CD4-positive, alpha-beta T cell (primary cell): ENCODE measurements around the gene ARHGAP21. TPM values are rescaled to one million over a fixed set of nuclear protein-coding genes. Genes with fewer than 3 reads are reported as not detected.

Experiments
- ATAC-seq: fragments of 200-7000 bp; cut with Tn5 transposase; one replicate; pipeline ENCODE4 v1.10.0; 2022; ENCODE audit warnings: mild to moderate bottlenecking; ENCODE audit not compliant: poor library complexity
- CTCF ChIA-PET: fragments of 350-600 bp; sonication (Branson Sonifier 250); formaldehyde crosslinking; loops from one replicate; lab custom pipeline; 2021; ENCODE audit warnings: antibody characterized with exemption, inconsistent platforms; lab: Charles Lee
- POLR2A ChIA-PET: fragments of 350-600 bp; sonication (Branson Sonifier 250); formaldehyde crosslinking; loops from one replicate; lab custom pipeline; 2021; ENCODE audit warnings: antibody characterized with exemption, inconsistent platforms; lab: Charles Lee
- DNase-seq, 14 experiments: peaks; one replicate each; pipeline ENCODE4 v3.0.0-alpha.2; 2013 to 2020; ENCODE audit warnings: mixed read lengths in 2 of 14
- H3K27ac ChIP-seq, 2 donors: one replicate each; pipeline versions ENCODE4 v1.5.1 to v1.7.0; 2013; ENCODE audit warnings: low read length in 2 of 2, low read depth in 1 of 2, mild to moderate bottlenecking in 1 of 2
- H3K27me3 ChIP-seq, 2 experiments: 1 replicate in 1 of 2; 2 replicates in 1 of 2; pipeline versions ENCODE4 v1.6.1 to v1.7.0; 2013; ENCODE audit warnings: low read length in 2 of 2, control low read depth in 1 of 2, mild to moderate bottlenecking in 1 of 2, moderate library complexity in 1 of 2; ENCODE audit not compliant: insufficient read depth in 2 of 2, control insufficient read depth in 1 of 2
- H3K36me3 ChIP-seq: one replicate; pipeline ENCODE4 v1.6.1; 2013; ENCODE audit warnings: low read length, control low read depth; ENCODE audit not compliant: insufficient read depth
- H3K4me1 ChIP-seq: one replicate; pipeline ENCODE4 v1.6.1; 2013; ENCODE audit warnings: low read length, control low read depth; ENCODE audit not compliant: insufficient read depth
- H3K4me3 ChIP-seq: one replicate; pipeline ENCODE4 v1.5.1; 2013; ENCODE audit warnings: mild to moderate bottlenecking, low read length, moderate library complexity
- H3K9me3 ChIP-seq, 2 experiments: 1 replicate in 1 of 2; 2 replicates in 1 of 2; pipeline versions ENCODE4 v1.6.1 to v1.7.0; 2013; ENCODE audit warnings: low read length in 2 of 2, mild to moderate bottlenecking in 2 of 2, control low read depth in 1 of 2, moderate library complexity in 1 of 2; ENCODE audit not compliant: control insufficient read depth in 1 of 2, insufficient read depth in 1 of 2
- H3K27ac Mint-ChIP-seq: one replicate; pipeline ENCODE4 v1.8.0; 2020; ENCODE audit warnings: mixed read lengths
- H3K27me3 Mint-ChIP-seq: one replicate; pipeline ENCODE4 v1.8.0; 2021; ENCODE audit warnings: mixed read lengths
- H3K36me3 Mint-ChIP-seq: one replicate; pipeline ENCODE4 v1.8.0; 2021; ENCODE audit warnings: low read depth, mixed read lengths
- H3K4me1 Mint-ChIP-seq: one replicate; pipeline ENCODE4 v1.8.0; 2021; ENCODE audit warnings: low read depth, mixed read lengths
- H3K4me3 Mint-ChIP-seq: one replicate; pipeline ENCODE4 v1.8.0; 2020; ENCODE audit warnings: mild to moderate bottlenecking, mixed read lengths
- H3K9me3 Mint-ChIP-seq: one replicate; pipeline ENCODE4 v1.8.0; 2020; ENCODE audit warnings: mixed read lengths
- CTCF ChIP-seq: fragments of 200-600 bp; IDR thresholded peaks from one replicate; pipeline ENCODE4 v1.8.0; 2022; ENCODE audit warnings: antibody characterized with exemption, mild to moderate bottlenecking
- intact Hi-C, 2 experiments: fragments of 100-400 bp; cut with DNase I in 1 of 2; cut with micrococcal nuclease in 1 of 2; formaldehyde crosslinking; loops; one replicate each; pipeline versions ENCODE4 v1.15.1 to v1.9.0; 2023 to 2025; cut with DNase I, micrococcal nuclease
- total RNA-seq, 174 experiments: library from RNA in 2 of 174; stranded (reverse) in 2 of 174; gene quantifications; one replicate each; pipeline ENCODE4 v1.2.3 and lab custom pipeline; 2021 to 2026

Gene ARHGAP21
- total RNA-seq, 2 experiments from 2014 or later, result 38.4 to 43.4 TPM

DNA sequence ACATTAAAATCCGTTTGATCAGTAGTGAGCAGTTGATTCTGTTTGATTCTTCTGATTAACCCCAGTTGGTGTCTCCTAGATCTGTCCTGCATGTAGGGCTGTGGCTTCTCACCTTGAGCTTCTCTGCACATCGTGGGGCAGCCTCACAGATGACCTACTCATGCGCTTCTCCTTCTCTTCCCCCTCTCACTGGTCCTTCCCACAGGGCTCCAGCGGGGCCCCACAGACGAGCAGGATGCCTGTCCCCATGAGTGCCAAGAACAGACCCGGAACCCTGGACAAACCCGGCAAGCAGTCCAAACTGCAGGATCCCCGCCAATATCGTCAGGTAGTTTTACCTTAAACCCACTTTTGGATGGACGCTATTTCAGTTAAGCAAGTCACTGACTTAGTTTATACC is 178.9 kb downstream of the ARHGAP21 start:
- H3K4me3 ChIP-seq, result no peak overlapping the region
- no peak overlapping the region for H3K27ac ChIP-seq
- Mint-ChIP-seq H3K4me3 (no peak overlapping the region), H3K27me3 (no peaks in the 10 kb centered on the region), H3K9me3 (no peaks in the 10 kb centered on the region), H3K27ac (no peak overlapping the region), H3K36me3 (no peaks in the 10 kb centered on the region), H3K4me1 (no peaks in the 10 kb centered on the region)
- no peak for DNase-seq
- H3K4me1 ChIP-seq, result no peaks in the 10 kb centered on the region
- no peaks in the 10 kb centered on the region for H3K27me3 ChIP-seq
- intact Hi-C loops, result no loop called here
- ChIA-PET CTCF (no interaction called here), POLR2A (no interaction called here)
- H3K9me3 ChIP-seq, result no peaks in the 10 kb centered on the region
- ATAC-seq, result no peak
- TF ChIP-seq CTCF, result no peak
- H3K36me3 ChIP-seq, result no peaks in the 10 kb centered on the region

DNA sequence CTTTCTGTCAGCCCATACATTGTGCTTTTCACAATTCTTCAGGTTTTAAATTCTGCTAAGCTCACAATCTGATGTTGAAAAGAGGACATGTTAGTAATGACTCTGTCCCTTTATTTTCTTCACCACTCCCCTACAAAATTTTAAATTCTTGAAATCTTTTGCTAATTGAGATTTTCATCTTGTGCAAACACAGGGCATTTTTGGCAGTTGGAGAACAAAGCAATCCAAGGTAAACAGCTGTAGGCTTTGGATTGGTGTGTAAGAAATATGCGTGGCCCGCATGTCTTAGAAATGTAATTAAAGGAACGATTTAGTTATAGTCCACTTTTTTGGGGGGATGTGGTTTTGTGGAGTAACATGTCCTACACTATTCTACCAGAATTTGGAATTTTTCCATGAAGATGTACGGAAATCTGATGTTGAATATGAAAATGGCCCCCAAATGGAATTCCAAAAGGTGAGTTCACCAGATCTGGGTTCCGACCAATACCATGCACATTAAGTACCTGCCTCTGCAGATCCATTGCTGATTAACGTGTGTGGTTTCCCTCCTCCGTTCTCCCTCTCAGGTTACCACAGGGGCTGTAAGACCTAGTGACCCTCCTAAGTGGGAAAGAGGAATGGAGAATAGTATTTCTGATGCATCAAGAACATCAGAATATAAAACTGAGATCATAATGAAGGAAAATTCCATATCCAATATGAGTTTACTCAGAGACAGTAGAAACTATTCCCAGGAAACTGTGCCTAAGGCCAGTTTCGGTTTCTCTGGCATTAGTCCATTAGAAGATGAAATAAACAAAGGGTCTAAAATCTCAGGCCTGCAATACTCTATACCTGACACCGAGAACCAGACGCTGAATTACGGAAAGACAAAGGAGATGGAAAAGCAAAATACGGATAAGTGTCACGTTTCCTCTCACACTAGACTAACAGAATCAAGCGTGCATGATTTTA is 181.1 kb downstream of the ARHGAP21 start:
- no peaks in the 10 kb centered on the region for H3K36me3 Mint-ChIP-seq
- no peaks in the 10 kb centered on the region for H3K9me3 Mint-ChIP-seq
- H3K4me1 ChIP-seq, result no peaks in the 10 kb centered on the region
- H3K27ac ChIP-seq, result no peak overlapping the region
- no peak for DNase-seq
- no peaks in the 10 kb centered on the region for H3K36me3 ChIP-seq
- no peaks in the 10 kb centered on the region for H3K27me3 Mint-ChIP-seq
- H3K4me1 Mint-ChIP-seq, result no peaks in the 10 kb centered on the region
- POLR2A ChIA-PET, result no interaction called here
- CTCF ChIA-PET, result no interaction called here
- no peaks in the 10 kb centered on the region for H3K9me3 ChIP-seq
- intact Hi-C loops, result no loop called here
- no peak overlapping the region for H3K4me3 ChIP-seq
- no peak for TF ChIP-seq CTCF
- ATAC-seq, result no peak
- H3K4me3 Mint-ChIP-seq, result no peak overlapping the region
- no peak overlapping the region for H3K27ac Mint-ChIP-seq
- no peaks in the 10 kb centered on the region for H3K27me3 ChIP-seq

GRCh38 chr10:24541239-24541753 is 182.4 kb downstream of the ARHGAP21 start:
- H3K27me3 Mint-ChIP-seq, result no peaks in the 10 kb centered on the region
- H3K27ac Mint-ChIP-seq, result no peak overlapping the region
- ATAC-seq (no peak), DNase-seq (no peak)
- TF ChIP-seq CTCF, result no peak
- Histone ChIP-seq H3K27me3 (no peaks in the 10 kb centered on the region), H3K4me3 (no peak overlapping the region), H3K36me3 (no peaks in the 10 kb centered on the region), H3K9me3 (no peaks in the 10 kb centered on the region), H3K27ac (no peak overlapping the region), H3K4me1 (no peaks in the 10 kb centered on the region)
- CTCF ChIA-PET, result no interaction called here
- H3K9me3 Mint-ChIP-seq, result no peaks in the 10 kb centered on the region
- intact Hi-C loops, result no loop called here
- no peaks in the 10 kb centered on the region for H3K4me1 Mint-ChIP-seq
- POLR2A ChIA-PET, result no interaction called here
- no peaks in the 10 kb centered on the region for H3K36me3 Mint-ChIP-seq
- H3K4me3 Mint-ChIP-seq, result no peak overlapping the region
